A549 (cell line): ENCODE measurements around the gene ZNRD2.
A peak's percentile ranks its signal among the peaks of the same experiment; 100 is the strongest.

ENCODE experiments used
- JUN ChIP-seq, 2 experiments: fragments of >200 bp; sonication (Bioruptor Twin); formaldehyde crosslinking; IDR thresholded peaks; 2 replicates in 1 of 2; 3 replicates in 1 of 2; pipeline ENCODE4 v1.6.1; 2016 to 2017
- POLR2A ChIP-seq: IDR thresholded peaks from 2 replicates; pipeline ENCODE4 v1.6.1; 2012; ENCODE audit warnings: mild to moderate bottlenecking, low read length
- TF ChIP-seq, protein P1 (sequence below): fragments of 450-650 bp; IDR thresholded peaks from 2 replicates; pipeline ENCODE4 v1.6.1; 2014; ENCODE audit warnings: antibody characterized with exemption
- TF ChIP-seq, protein P2 (sequence below): fragments of >200 bp; sonication (Bioruptor Twin); formaldehyde crosslinking; IDR thresholded peaks from 3 replicates; pipeline ENCODE4 v1.5.1; 2016

- TF ChIP-seq JUN (IDR thresholded peaks at IDR 0.05) (no peak), POLR2A (no peak)
- TF ChIP-seq, protein P1, sequence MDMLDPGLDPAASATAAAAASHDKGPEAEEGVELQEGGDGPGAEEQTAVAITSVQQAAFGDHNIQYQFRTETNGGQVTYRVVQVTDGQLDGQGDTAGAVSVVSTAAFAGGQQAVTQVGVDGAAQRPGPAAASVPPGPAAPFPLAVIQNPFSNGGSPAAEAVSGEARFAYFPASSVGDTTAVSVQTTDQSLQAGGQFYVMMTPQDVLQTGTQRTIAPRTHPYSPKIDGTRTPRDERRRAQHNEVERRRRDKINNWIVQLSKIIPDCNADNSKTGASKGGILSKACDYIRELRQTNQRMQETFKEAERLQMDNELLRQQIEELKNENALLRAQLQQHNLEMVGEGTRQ, result no peak
- TF ChIP-seq, protein P2, sequence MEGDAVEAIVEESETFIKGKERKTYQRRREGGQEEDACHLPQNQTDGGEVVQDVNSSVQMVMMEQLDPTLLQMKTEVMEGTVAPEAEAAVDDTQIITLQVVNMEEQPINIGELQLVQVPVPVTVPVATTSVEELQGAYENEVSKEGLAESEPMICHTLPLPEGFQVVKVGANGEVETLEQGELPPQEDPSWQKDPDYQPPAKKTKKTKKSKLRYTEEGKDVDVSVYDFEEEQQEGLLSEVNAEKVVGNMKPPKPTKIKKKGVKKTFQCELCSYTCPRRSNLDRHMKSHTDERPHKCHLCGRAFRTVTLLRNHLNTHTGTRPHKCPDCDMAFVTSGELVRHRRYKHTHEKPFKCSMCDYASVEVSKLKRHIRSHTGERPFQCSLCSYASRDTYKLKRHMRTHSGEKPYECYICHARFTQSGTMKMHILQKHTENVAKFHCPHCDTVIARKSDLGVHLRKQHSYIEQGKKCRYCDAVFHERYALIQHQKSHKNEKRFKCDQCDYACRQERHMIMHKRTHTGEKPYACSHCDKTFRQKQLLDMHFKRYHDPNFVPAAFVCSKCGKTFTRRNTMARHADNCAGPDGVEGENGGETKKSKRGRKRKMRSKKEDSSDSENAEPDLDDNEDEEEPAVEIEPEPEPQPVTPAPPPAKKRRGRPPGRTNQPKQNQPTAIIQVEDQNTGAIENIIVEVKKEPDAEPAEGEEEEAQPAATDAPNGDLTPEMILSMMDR, result peak; percentile 56
Measured at GRCh38 chr11:65571940-65572339, 1.7 kb downstream of the ZNRD2 start.
